HK-2 (cell line): ENCODE measurements around the gene TTLL11.

ENCODE experiments used
- DNase-seq: peaks from one replicate; pipeline ENCODE4 v3.0.0-alpha.2; 2018; ENCODE audit not compliant: unreplicated experiment

The TTLL11 gene

DNA sequence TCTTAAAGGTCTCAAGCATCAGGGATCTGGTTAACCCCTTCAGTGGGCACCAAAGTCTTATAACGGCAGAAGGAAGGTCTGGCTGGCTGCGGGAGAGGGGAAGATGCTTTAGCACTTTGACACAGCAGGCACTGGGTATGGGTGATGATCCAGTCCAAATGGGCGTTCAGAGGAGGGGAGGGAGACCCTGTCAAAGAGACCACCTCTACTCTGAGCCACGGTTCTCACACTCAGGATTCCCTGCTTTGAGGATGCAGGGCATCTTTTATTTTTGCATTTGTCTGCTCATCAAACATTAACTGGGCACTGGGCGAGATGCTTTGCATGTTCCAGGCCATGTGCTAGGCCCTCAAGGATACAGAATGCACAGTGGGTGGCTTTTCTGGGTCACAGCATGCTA lies 237.6 kb downstream of the TTLL11 start:
- no peak for DNase-seq

DNA sequence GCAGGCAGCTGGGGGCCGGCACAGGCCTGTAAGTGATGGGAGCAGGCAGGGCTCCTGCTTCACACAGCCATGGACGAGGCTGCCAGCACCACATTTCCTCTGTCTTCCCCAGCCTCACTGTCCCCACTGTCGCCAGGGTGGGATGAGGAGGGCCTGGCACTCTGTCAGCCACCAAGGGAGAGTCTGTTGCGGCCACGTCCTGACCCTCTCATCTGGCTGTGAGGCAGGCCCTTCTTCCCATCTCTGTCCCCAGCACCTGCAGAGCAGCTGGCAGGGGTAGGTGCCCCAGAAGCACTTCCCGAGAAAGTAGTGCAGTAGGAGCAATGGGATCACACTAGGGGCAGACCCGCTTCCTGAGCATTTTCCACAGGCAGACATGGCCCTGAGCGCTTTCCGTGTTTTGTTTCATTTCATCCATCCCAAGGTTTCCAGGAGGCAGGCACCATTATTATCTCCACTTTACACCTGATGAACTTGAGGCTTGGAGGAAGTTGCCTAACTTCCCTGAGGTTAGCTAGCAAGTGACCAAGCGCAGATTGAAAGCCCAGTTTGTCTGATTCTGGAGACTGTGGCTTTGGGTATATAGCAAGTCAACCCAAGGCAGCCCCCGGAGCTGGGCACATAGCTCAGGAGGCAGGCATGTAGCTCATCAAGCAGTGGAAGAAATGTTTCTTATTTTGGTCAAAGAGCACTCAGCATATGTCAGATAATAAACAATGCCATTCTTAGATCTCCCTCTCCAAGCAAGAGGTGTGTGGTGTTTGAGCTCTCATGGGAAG lies 239.3 kb downstream of the TTLL11 start:
- DNase-seq = no peak

DNA sequence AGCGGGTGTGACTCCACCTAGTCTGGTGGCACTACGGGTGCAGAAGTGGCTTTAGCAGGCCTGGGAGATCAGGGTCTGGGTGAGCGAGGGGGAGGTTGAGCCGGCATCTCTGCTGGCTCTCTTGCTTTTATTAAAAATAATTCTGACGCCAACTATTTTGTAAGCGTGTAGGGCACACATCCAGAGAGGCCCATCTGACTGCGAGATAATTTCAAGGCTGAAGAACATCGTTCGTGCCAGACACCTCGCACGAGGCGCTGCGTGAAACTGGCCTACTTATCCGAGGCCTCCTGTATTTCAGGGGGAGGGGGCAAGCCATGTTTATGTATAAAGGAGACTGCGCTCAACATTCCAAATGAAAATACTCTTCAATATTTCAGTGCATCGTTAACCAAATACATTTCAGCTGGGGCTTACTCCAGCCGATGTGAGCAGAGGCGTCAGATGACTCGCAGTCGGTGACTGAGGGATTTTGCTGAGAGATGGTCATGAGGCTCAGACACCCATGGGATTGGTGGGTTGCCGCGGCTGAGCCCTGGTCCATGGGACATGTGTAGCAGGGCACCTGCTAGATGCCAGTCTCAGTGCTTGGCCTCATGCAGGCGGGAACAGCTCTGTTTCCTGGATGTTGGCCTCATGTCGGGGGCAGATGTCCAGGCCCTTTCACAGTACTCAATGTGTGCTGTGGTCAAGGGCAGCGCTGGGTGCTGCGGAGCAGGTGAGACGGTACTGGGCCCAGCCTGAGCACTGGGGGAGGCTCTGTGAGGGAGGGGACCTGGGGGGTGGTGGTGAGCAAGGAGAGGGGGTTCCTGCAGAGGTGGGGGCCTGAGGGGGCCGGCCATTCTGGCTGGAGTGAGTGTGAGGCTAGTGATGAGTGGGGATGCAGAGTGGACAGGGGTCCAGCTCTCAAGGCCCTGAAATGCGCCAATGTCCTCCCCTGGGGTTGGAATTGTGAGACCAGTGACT lies 240.2 kb downstream of the TTLL11 start:
- DNase-seq = no peak

DNA sequence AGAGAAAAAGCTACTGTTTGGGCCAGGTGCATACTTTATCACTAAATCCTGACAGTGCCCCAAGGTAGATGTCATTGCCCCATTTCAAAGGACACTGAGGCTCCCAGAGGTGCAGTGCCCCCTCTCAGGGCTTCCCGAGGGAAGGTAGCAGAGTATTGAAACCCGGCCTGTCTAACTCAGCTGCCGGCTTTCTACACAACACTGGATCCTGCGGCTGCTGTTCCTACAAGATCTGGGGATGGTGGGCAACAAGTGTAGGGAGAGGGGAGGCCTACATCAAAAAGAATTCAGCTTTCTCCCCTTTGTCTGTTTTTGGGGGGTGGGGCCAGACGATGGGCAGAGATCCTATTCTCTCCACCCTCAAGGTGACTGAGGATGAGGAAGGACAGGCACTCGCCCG lies 240.9 kb downstream of the TTLL11 start:
- no peak for DNase-seq

DNA sequence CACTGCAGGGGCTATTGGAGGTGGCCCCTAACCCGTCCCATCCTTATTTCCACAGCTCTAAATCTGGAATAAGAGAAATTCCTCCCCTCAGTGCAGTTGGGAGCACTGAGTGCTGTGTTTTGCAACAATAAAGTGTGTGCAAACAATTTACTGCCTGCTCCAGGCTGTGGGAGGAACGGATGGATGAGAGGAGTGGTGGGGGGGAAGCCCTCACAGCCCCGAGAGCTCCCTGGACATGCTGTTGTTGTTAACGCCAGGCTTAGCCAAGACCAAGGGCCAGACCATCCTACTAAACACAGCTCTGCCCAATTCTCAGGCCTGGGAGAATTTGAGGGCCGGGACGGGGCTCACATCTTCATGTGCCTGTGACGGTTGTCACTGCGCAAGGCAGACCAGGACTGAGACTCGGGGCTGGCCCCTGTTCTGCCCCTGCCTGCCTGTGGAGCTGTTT lies 241.4 kb downstream of the TTLL11 start:
- no peak for DNase-seq

DNA sequence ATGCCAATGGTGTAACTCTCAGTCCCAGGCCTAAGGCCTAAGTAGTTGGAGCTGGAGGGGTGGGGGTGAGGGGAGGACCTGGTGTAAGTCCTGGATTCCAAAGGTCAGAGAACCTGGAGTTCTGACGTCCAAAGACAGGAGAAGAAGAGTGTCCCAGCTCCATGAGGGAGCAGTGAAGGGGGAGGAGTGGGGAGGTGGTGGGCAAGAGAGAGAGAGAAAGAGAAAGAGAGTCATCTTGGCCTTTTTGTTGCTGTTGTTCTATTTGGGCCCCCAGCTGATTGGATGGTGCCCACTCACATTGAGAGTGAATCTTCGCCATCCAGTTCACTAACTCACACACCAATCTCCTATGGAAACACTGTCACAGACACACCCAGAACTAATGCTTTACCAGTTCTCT lies 242.7 kb downstream of the TTLL11 start:
- no peak for DNase-seq

DNA sequence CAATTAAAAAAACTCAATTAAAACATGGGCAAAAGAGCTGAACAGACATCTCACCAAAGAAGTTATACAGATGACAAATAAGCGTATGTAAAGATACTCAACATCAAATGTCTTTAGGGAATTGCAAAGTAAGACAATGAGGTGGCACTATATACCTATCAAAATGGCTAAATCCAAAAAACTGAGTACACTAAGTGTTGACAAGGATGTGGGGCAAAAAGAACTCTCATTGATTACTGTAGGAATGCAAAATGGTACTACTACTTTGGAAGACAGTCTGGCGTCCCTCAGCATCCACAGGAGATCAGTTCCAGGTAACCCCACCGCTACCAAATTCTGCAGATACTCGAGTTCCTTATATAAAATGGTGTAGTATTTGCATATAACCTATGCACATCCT lies 243.6 kb downstream of the TTLL11 start:
- DNase-seq = no peak

DNA sequence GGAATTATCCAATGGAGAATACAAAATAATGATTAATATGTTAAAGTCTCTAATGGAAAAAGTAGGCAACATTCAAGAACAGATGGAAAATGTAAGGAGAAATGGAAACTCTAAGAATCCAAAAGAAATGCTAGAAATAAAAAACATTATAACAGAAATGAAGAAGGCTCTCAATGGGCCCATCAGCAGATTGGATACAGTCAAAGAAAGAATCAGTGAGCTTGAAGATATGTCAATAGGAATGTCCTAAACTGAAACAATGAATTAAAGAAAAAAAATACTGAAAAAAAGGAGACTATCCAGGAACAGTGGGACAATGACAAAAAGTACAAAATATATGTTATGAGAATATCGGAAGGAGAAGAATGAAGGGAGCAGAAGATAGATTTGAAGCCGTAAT lies 248.5 kb downstream of the TTLL11 start:
- no peak for DNase-seq

DNA sequence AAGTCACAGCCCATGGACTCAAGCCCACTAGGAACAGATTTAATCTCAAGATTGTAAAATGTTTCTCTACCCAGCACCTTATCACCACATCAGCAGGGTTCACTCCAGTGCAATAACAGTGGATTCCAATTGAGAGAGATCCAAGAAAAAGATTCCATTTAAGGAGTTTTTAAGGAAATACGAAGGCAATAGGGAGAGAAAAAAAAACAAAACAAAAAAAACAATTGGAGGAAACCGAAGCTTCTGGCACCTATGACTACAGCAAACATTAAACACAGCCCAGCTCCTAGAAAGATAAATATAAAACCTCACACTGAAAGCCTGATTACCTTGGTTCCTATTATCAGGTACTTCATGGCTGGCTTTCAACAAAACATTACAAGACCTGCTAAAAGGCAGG lies 249.0 kb downstream of the TTLL11 start:
- DNase-seq = no peak

DNA sequence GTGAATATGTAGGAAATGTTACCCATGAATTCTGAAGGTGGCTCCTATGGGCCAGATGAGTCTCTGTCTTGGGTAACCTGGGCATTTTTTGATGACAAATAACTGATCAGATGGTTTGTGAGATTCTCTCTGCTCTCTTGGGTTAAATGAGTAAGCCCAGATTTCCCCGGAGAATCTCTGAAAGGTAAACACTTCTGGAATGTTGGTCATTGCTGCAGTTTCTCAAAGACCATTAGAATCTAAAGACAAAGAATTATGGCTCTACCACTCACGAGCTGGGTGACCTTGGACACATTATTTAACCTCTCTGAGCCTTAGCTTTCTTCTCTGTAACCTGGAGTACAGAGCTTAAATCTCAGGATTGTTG lies 250.5 kb downstream of the TTLL11 start:
- DNase-seq = no peak

DNA sequence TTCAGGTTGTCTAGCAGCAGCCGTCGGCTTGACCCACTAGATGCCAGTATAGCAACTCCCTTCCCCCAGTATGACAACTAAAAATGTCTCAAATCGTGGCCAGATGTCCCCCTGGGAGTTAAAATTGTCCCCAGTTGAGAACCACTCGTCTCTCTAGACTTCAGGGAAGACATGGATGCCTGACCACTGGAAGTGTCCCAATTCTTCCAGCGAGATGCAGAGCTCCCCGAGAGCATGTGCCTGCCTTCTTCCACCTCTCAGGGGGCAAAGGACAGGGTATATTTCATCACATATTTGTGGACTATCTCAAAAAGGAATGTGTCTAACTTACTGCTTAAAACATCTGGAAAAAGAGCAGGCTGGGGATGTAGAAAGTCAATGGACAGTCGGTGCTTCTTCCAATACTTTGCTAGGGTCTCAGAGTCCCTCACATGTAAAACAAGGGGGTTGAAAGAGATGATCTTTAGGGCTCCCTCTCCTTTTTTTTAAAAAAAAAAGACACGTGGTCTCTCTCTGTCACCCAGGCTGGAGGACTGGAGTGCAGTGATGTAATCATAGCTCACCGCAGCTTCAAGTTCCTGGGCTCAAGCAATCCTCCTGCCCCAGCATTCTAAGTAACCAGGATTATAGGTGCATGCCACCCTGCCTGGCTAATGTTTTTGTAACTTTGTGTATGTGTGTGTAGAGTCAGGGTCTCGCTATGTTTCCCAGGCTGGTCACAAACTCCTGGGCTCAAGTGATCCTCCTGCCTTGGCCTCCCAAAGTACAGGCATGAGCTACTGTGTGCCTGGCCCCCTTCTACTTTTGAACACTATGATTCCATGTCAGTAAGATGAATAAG lies 251.1 kb downstream of the TTLL11 start:
- DNase-seq = no peak

DNA sequence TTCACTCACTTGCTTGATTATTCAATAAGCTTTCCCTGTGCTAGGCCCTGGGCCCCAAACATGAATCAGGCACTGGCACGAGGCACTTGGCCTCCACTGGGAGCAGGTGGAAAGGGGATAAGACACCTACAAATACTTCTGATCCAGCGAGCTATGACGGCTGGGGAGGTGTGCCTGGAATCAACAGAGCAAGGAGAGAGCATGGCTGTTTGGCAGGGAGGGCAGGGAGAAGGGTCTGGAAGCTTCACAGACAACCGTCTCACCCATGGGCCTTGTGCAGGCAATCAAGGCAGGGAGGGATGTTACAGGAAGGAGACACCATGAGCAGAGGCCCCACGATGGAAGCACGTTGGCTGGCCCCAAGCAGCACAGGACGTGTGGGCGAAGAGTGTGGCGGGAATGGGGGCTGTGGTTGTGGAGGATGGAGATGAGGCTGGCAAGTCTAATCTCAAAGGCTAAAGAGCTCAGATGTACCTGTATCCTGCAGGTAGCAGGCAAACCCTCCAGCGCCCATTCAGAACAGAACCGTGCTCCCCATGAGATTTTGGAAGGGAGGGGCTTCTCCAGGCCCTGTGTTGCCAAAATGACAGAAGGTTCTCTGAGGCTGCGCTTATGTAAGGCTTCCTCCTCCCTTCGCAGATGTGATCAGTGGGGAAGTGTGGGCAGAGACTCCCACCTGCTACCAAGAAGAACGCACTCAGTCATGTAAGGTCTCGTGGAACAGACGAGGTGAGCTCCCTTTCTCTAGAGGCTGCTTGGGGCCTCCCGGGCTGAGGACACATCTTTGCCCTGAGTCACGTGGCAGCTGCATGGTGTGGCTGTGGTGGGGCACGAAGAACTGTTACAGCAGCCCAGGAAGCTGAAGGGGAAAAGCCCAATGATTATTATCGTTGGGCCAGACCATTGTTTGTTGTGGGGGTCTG lies 252.0 kb downstream of the TTLL11 start:
- no peak for DNase-seq

DNA sequence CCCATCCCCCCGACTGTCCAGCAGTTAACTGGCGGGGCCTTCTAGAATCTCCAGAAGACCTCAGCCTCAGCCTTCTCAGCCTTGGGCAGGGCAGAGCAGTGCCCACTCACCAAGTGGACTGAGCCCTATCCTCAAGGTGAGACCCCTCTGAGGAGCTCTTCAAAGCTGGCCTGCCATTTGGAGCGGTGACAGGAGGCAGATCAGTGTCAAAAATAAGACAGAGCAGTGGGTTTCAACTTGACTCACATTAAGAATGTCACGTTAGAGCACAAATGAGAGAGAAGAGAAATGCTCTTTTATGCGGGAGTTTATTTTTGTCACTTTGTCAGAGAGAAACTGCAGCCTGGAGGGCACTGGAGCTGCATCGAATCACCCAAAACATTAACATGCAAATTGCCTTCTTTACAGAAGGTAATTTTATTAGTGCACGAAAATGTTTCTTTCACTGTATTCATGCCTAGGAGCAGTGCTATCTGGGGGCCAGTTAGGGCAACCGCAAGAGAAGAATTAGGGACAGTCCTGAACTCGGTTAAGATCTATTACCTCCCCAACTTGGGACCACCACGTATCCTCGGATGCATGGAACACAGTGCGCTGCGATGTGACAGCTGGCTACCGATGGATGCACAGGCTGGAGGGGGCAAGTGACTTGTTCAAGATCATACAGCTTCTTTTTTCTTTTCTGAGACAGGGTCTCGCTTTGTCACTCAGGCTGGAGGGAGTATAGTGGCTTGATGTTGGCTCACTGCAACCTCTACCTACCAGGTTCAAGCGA lies 253.2 kb downstream of the TTLL11 start:
- DNase-seq = no peak

DNA sequence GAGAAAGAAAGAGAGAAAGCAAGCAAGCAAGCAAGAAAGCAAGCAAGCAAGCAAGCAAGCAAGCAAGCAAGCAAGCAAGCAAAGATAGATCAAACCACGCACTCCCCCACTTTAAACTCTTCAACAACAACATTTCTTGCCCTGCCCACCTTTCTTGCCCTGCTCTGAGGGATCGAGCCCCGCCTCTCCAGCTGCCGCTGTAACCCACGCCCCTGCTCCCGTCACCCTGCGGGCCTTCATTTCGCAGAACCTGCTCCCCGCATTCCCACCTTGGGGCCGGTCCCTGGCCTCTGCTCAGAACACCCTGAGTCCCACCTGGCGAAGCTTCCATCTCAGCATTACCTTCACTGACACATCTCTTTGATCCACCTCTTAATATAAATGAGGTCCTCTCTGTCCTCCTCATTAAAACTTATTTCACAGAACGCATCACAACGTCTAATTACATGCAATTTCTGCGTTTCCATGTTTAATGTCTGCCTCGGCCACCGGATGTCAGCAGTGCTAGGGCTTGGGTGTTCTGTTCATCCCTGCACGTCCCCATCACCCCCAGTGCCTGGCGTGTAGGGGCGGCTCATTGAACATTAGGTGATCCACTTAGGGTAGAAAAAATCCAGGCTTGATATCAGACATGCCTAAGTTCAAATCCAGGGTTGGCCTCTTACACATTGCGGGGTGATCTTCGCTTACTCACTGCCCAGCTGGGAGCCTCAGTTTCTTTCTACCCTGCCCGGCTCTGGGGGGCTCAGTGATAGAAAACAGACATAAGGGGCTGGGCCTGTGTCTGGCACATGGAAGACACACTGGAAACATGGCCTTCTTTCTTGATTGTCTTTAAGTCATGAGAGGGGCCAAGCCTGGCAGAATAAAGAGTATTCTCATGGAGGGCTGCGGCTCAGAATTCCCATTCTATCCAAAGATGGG lies 254.1 kb downstream of the TTLL11 start:
- DNase-seq = no peak

DNA sequence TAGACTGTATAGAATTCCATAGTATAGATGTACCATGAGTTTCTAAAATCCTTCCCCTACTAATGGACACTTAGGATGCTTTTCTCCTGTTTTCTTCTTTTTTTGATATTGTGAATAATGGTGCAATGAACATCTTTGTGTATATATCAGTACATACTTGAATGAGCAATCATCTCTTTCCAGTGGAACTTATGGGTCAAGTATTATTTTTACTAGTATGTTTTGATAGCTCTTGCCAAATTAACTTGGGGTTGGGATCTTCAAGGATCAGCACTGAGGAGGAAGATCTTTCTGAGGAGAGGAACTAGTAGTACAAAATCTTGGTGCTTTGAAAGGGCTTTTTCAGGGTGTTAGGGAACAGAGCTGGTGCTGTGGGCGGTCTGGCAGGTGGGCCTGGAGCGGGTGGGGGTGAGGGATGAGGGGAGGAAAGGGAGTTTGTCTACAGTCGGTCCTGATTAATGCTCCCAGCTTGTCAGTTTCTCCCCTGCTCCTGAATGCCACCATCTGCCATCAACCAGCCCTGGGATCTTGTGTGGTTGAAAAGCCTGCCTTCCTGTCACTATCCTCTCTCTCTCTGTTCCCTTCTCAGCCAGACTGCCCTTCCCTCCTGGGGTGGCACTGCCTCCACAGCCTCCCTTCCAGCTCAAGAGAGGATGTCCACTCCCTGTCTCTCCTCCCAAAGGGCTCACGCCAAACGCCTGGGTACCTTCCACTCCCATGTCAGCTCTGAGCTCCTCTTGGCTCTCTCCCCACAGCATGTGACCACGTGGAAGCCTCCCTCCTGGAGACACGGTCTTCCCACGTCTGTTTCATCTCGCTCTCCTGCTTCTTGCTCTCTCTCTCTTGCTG lies 255.8 kb downstream of the TTLL11 start:
- no peak for DNase-seq

DNA sequence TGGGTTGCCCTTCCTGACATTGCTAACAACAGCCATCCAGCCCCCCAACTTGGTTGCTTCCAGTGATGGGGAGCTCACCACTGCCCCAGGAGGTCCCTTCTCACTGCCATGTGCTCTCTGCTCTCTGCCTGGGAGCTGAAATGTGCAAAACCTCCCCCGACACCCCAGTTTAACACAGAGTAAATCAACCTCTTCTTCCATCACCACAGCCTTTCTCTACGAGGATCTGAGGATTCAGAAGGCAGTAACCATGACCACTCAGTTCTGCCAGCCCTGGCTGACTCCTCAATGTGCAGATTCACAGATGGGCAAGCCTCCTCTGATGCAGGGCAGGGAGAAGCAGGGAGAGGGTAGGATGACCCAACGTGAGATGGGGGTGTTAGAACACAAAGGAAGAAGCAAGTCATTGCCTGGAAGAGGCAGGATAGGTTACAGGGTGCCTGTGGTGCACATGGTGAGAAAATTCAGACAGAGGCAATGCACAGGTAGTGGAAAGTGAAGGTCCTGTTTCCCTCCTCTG lies 256.7 kb downstream of the TTLL11 start:
- DNase-seq = no peak

DNA sequence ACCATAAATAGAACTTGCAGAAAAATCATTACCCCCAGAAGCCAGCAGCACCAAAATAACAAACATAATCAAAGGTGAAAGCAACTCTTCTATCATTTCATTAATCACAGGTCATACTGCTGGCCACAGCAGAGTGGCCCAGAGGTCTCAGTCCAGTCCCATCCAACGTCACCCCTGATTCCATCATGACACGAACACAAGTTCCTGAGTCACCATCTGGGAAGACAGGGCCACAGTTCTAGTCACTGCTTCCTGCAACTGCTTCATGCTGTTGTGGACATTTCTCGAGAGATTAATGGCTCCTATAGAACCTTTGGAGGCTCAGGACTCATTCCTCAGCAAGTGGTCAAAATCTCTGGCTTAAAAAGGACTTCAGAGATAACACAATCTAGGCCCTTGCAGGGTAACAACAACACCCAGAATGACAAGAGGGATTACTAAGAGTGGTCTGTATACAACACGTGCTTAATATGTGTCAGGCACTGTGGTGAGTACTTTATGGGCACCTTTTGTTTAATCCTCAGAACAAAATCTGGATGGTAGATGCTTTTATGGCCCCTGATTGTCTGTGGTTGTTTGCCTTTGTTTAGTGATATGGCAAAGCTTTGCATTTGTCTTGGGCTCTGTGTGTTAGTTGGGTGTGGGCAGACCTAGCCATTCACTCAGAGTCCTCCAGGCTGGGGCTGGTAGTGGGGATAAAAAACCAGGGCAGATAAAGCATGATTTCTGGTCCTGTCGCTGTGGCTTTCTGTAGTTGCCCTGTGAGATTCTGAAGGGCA lies 257.3 kb downstream of the TTLL11 start:
- DNase-seq = no peak
